Activated CD4-positive, alpha-beta memory T cell treated with anti-CD3 and anti-CD28 coated beads, Interleukin-2, amount 10 ng/mL, durations not matched to agents 7 days and 5 days (primary cell): ENCODE results near the gene AP5B1. TPM values are rescaled to one million over a fixed set of nuclear protein-coding genes. Genes with fewer than 3 reads are reported as not detected.
A peak's percentile ranks its signal among the peaks of the same experiment; 100 is the strongest.

Experiments used
- CTCF ChIA-PET: fragments of 350-600 bp; sonication (Branson Sonifier 250); formaldehyde crosslinking; loops from one replicate; lab custom pipeline; 2021; ENCODE audit warnings: antibody characterized with exemption, inconsistent platforms; lab: Charles Lee
- POLR2A ChIA-PET: fragments of 350-600 bp; sonication (Branson Sonifier 250); formaldehyde crosslinking; loops from one replicate; lab custom pipeline; 2021; ENCODE audit warnings: antibody characterized with exemption; lab: Charles Lee
- DNase-seq: peaks from one replicate; pipeline ENCODE4 v3.0.0-alpha.2; 2020
- H3K27ac Mint-ChIP-seq: one replicate; pipeline ENCODE4 v1.8.0; 2021; ENCODE audit warnings: mild to moderate bottlenecking, mixed read lengths
- H3K27me3 Mint-ChIP-seq: one replicate; pipeline ENCODE4 v1.8.0; 2021; ENCODE audit warnings: mixed read lengths
- H3K36me3 Mint-ChIP-seq: one replicate; pipeline ENCODE4 v1.8.0; 2021; ENCODE audit warnings: low read depth, mixed read lengths
- H3K4me1 Mint-ChIP-seq: one replicate; pipeline ENCODE4 v1.8.0; 2021; ENCODE audit warnings: mixed read lengths
- H3K4me3 Mint-ChIP-seq: one replicate; pipeline ENCODE4 v1.8.0; 2021; ENCODE audit warnings: mild to moderate bottlenecking, mixed read lengths
- H3K9me3 Mint-ChIP-seq: one replicate; pipeline ENCODE4 v1.8.0; 2021; ENCODE audit warnings: mixed read lengths
- total RNA-seq, 2 experiments: library from RNA; stranded (reverse); gene quantifications; one replicate each; pipeline ENCODE4 v1.2.3, GENCODE V29; 2021

The AP5B1 gene, protein sequence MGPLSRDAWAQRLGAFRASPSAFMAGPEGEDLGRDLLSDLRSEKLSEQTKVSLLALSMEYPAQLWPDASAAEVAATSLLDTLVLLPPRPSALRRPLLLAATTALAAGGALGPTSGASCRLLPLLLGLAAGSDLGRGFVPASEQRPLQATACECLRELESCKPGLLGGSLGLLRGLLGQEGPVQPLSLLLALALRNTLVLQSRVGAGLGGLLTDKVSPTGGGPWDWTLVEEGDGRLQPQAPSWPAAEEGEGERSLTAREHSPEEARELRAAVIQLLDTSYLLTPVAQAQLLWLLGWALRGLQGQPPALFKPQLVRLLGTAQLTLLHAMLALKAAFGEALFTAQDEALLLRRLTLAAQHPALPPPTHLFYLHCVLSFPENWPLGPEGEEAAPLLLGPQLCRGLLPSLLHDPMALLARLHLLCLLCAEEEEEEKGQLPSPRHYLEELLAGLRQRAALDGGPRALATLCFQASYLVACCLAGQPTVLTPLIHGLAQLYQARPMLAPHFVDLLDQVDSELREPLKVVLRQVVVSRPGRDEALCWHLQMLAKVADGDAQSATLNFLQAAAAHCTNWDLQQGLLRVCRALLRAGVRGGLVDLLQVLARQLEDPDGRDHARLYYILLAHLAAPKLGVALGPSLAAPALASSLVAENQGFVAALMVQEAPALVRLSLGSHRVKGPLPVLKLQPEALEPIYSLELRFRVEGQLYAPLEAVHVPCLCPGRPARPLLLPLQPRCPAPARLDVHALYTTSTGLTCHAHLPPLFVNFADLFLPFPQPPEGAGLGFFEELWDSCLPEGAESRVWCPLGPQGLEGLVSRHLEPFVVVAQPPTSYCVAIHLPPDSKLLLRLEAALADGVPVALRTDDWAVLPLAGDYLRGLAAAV
- 10 to 100 TPM; 21.2 to 21.5 TPM for total RNA-seq

DNA sequence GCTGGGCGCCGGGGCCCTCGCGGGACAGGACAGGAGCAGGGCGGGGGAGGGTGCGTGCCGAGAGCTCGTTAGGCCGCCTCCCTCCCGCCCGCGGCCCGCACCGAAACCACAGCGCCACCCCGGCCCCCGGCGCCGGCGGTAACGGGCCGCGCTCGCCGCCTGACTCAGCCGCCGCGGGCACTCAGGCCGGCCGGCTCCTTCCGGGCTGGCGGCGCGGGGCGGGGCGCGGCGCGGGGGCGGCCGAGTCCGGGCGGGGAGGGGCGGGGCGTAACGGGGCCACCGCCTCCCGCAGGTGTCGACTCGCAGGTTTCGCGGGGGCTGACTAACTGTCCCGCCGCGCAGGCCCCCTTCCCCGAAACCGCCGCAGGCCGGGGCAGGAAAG, at the start of gene AP5B1:
TSS of gene AP5B1 (minus strand) at position 207 of the 382 bp plus-strand sequence. CDS start 385 bp downstream, outside the sequence.
- POLR2A ChIA-PET: interaction anchor here (1.0 to 5.3 kb wide), 20 partner anchors 10 to 283 kb away, joined by 3 to 32 read pairs (median 6); partner anchors contain the start of genes CCDC85B, CFL1, KAT5 and MUS81
- H3K4me1 Mint-ChIP-seq: peaks cover 31% of the 10 kb centered on the region

DNA sequence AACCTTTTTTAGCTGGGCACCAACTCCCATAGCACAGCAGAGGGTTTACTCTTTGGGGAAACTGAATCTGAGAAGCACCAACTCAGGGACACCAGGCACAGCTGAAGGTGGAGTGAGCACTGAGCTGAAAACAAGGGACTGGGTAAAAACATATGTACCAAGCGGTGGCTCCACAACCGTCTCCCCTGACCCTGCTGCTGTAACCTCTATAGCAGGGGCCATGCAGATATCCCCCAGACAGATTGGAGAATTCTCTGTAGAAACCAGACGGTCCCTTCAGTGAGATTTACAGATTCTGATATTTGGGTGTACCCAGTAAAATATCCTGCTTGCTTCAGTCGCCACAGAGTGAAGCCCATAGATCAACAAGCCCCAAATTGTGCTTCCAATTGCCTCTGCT, 48.7 kb upstream of the AP5B1 start:
- Mint-ChIP-seq H3K9me3 (no peaks in the 10 kb centered on the region), H3K36me3 (peaks cover 6% of the 10 kb centered on the region), H3K4me1 (peaks cover 31% of the 10 kb centered on the region), H3K27me3 (peaks cover 26% of the 10 kb centered on the region), H3K27ac (no peak overlapping the region), H3K4me3 (no peak overlapping the region)
- ChIA-PET CTCF (interaction anchor here (0.7 to 1.4 kb wide), 3 partner anchors 22 to 212 kb away, joined by 3 to 5 read pairs (median 4); no protein-coding TSS in a partner anchor), POLR2A (interaction anchor here (2.0 kb wide), 1 partner anchor 117 kb away, joined by 5 read pairs; the partner anchor contains the start of gene KAT5)
- no peak for DNase-seq

More for the DNA sequence above, at the start of gene AP5B1:
- CTCF ChIA-PET: interaction anchor here (0.7 to 5.3 kb wide), 24 partner anchors 10 to 191 kb away, joined by 3 to 126 read pairs (median 16); partner anchors contain the start of genes CCDC85B, CFL1, FIBP and KAT5
- Mint-ChIP-seq H3K4me3 (peak within 1 kb of the TSS; percentile 86), H3K9me3 (no peaks in the 10 kb centered on the region), H3K27ac (peak within 1 kb of the TSS; percentile 74), H3K36me3 (peaks cover 16% of the 10 kb centered on the region), H3K27me3 (peaks cover 24% of the 10 kb centered on the region)
- DNase-seq: peak; percentile 76

DNA sequence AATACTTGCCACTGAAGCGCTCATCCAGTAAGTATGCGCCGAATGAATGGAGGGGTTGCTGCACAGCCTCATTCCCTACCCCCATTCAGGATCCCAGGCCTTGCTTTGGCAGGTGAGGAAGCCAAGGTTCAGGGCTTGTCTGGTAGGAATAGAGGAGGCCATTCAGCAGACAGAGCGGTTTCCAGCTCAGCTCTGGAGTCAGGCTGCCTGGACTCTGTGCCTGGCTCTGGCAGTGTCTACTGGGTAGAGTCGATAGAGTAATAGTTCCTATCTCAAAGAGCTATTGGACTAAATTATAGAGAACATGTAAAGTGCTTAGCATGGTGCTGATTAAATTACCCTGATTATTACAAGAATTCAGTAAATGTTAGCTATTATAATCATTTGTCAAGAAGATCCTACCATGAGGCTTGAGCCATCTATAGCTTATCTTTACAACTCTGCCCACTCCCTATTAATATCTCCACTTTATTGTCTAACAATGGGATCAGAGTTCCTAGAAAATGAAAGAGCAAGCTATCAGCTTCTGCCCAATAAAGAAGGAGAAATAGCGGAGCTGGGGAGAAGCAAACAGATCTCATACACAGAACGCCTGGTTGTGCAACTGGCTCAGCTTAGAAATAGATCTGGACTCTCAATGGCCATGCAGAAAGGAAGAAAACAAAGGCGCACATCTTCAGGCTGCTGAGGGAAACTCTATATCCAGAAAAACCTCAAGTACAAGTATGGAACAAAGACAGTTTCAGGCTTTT, 46.4 kb upstream of the AP5B1 start:
- ChIA-PET CTCF (interaction anchor here (0.5 to 2.8 kb wide), 5 partner anchors 9 to 219 kb away, joined by 3 to 17 read pairs (median 4); partner anchors contain the start of gene AP5B1), POLR2A (interaction anchor here (1.0 to 1.7 kb wide), 5 partner anchors 23 to 51 kb away, joined by 3 read pairs; partner anchors contain the start of gene CFL1)
- H3K9me3 Mint-ChIP-seq: no peaks in the 10 kb centered on the region
- no peaks in the 10 kb centered on the region for H3K36me3 Mint-ChIP-seq
- no peak overlapping the region for H3K4me3 Mint-ChIP-seq
- H3K4me1 Mint-ChIP-seq: peaks cover 25% of the 10 kb centered on the region
- no peak for DNase-seq
- H3K27ac Mint-ChIP-seq: no peak overlapping the region
- peaks cover 17% of the 10 kb centered on the region for H3K27me3 Mint-ChIP-seq

DNA sequence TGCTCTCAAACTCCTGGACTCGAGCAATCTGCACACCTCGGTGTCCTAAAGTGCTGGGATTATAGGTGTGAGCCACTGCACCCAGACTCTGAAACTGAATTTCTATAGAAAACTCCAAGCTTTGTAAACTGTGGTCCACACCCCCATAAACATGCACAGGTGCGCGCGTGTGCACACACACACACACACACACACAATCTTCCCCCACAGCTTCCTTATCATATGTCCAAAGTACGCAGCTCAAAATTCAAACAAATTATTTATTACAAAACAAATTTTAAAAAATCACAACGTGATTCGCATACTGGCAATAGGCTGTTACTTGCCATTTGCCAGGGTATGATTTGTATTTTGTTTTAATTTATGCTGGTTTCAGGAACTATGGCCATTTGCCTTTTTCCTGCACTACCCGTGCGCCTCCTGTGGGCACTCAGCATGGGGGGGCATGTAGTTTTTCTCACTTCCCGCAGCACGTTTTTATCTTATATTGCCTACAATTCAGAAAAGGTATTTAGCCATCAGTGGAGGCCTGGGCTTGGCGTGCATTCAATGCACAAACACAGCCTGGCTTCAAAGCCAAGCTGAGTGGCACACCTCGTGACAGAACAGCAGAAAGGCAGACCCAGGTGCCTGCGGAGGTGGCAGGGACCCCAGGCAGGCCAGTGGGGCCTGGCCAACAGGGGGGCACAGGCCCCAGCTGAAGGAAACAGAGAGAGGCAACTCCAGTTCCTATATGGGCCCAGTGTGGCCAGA, 42.2 kb upstream of the AP5B1 start:
- no peak overlapping the region for H3K27ac Mint-ChIP-seq
- ChIA-PET POLR2A (no interaction called here), CTCF (interaction anchor here (0.6 to 9.4 kb wide), 3 partner anchors 37 to 111 kb away, joined by 3 to 126 read pairs (median 4); partner anchors contain the start of genes AP5B1 and KAT5)
- no peaks in the 10 kb centered on the region for H3K9me3 Mint-ChIP-seq
- DNase-seq: no peak
- H3K36me3 Mint-ChIP-seq: no peaks in the 10 kb centered on the region
- no peaks in the 10 kb centered on the region for H3K27me3 Mint-ChIP-seq
- peaks cover 12% of the 10 kb centered on the region for H3K4me1 Mint-ChIP-seq
- no peak overlapping the region for H3K4me3 Mint-ChIP-seq

DNA sequence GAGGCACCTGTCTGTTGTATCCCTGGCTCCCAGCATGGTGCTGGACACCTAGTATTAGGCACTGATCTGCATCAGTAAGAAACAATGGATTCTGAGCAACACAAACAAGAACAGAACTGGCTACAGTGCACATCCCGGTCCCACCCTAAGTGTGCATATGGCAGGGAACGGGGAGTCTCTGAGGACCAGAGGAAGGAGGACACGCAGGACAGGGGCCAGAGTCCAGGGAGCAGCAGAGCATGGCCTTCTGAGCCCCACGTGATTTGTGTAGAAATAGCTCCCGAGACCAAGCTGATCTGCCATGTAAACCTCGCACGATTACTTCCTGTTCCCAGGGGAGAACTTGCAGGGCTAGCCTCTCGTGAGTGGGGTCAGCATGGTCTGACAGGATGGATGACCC, 40.3 kb upstream of the AP5B1 start:
- no peak overlapping the region for H3K27ac Mint-ChIP-seq
- H3K9me3 Mint-ChIP-seq: no peaks in the 10 kb centered on the region
- H3K4me1 Mint-ChIP-seq: peaks cover 17% of the 10 kb centered on the region
- no peak overlapping the region for H3K4me3 Mint-ChIP-seq
- ChIA-PET POLR2A (interaction anchor here (1.1 kb wide), 1 partner anchor 12 kb away, joined by 3 read pairs; no protein-coding TSS in a partner anchor), CTCF (interaction anchor here (9.4 kb wide), 1 partner anchor 43 kb away, joined by 126 read pairs; the partner anchor contains the start of gene AP5B1)
- peaks cover 5% of the 10 kb centered on the region for H3K27me3 Mint-ChIP-seq
- no peak for DNase-seq
- peaks cover 4% of the 10 kb centered on the region for H3K36me3 Mint-ChIP-seq

DNA sequence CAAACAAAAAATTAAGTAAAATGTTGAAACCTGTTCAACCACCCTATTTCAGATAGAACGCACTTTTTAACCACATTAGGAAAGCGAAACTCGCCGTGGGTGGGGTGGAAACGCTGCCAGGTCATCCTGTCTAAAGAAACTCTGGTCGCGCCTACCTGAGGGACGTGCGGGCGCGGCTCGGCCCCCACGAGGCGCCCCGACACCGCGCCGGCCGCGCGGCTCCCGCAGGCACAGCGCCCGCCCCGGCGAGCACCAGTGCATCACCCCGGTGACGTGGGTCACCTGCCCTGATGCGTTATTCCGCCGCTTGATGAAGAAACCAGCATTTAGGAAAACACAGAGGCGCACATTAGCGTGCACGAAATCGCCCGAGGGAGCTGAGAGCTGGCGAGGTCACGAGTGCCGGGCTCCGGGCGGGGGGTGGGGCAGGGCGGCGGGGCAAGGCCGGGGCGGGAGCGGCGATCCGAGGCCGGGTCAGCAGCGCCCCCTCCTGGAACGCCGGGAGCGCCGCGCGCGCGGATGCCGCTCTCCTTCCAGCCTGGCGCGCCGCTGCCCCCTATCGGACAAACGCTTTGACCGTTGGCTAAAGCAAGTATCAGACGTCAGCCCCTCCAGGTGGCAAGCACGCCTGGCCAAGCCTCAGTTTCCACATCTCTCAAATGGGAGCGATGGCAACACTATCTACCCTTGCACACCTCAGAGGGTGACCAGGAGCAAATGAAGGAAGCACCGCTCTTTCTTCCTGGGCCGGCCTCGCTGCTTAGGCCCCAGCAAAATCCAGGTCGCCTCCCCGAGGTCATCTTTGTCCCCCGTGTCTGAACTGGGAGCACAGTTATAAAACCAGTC, 37.3 kb upstream of the AP5B1 start:
- Mint-ChIP-seq H3K4me3 (peak overlapping the region; percentile 74), H3K36me3 (peaks cover 4% of the 10 kb centered on the region), H3K9me3 (no peaks in the 10 kb centered on the region), H3K27me3 (peaks cover 17% of the 10 kb centered on the region), H3K27ac (peak overlapping the region; percentile 65), H3K4me1 (peaks cover 17% of the 10 kb centered on the region)
- ChIA-PET POLR2A (interaction anchor here (0.8 to 4.2 kb wide), 6 partner anchors 33 to 107 kb away, joined by 3 to 31 read pairs (median 4); partner anchors contain the start of gene AP5B1), CTCF (interaction anchor here (0.8 to 9.4 kb wide), 29 partner anchors 9 to 278 kb away, joined by 3 to 126 read pairs (median 4); partner anchors contain the start of genes AP5B1, CCDC85B, KAT5 and MUS81)
- peak; percentile 94 for DNase-seq

DNA sequence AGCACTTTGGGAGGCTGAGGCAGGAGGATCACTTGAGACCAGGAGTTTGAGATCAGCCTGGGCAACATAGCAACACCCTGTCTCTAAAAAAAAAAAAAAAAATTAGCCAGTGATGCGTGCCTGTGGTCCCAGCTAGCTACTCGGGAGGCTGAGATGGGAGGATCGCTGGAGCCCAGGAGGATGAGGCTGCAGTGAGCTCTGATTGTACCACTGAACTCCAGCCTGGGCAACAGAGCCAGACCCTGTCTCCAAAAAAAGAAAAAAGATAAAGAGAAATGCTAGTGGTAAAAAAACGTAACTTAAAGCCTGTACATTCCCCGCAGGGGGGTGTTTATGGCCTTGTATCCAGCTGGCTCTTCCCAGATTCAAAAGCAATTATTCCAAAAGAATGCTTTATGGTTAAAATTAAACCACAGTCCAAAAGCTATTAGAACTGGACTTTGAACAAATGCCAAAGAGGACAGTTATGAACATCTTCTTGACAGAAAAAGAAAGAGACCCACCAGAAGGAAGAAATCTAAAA, 36.6 kb upstream of the AP5B1 start:
- Mint-ChIP-seq H3K4me3 (peak overlapping the region; percentile 74), H3K9me3 (no peaks in the 10 kb centered on the region), H3K4me1 (peaks cover 17% of the 10 kb centered on the region), H3K27ac (peak overlapping the region; percentile 65), H3K36me3 (peaks cover 4% of the 10 kb centered on the region), H3K27me3 (peaks cover 18% of the 10 kb centered on the region)
- POLR2A ChIA-PET: interaction anchor here (1.1 to 4.2 kb wide), 6 partner anchors 32 to 98 kb away, joined by 3 to 31 read pairs (median 5); partner anchors contain the start of gene AP5B1
- no peak for DNase-seq
- CTCF ChIA-PET: interaction anchor here (0.9 to 9.4 kb wide), 20 partner anchors 9 to 277 kb away, joined by 3 to 126 read pairs (median 5); partner anchors contain the start of genes AP5B1, KAT5, MUS81 and RNASEH2C

DNA sequence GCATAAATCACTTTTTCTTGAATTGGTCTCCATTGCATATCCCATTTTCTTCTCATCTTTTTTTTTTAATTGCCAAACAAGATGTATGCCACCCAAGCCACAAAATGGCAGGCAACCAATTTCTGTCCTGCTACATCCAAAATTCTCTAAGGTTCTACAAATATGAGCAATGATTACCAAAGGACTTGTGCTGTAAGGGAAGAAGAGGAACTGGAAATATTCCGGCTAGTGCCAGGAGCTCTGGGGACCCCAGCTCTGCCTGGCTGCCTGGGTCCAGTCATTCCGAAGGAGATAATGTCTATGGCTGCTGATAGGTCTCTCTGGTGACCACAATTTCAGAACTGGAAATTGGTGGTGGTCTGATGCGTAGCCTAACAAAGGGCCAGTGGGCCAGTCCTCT, 35.9 kb upstream of the AP5B1 start:
- POLR2A ChIA-PET: interaction anchor here (1.2 to 4.2 kb wide), 5 partner anchors 32 to 105 kb away, joined by 5 to 31 read pairs (median 6); partner anchors contain the start of genes AP5B1 and KAT5
- H3K4me3 Mint-ChIP-seq: no peak overlapping the region

DNA sequence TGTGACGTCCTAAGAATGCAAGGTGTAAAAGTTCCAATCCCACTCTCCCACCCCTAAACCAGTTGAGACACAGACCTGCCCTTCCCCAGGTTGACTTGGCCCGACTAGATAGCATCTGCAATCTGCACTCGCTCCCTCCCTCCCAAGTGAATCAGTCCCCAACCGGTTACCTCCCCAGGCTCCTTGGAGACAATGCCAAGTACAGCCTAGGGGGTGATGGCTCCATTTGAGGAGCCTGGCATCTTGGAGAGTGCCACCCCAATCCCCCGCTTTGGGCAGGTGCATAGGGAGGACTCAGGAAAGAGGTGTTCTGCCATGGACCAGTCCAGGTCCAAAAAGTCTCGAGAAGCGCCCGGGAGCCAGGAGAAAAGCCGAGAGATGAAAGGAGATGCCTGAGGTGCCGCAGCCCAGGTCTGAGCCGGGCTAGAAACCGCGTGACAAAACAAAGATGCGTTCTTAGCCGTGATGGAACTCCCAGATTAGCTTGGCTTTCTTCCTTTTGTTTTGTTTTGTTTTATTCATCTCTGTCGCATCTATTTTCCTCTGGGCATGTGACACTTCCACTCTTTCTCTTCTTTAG, 34.3 kb upstream of the AP5B1 start:
- no peaks in the 10 kb centered on the region for H3K9me3 Mint-ChIP-seq
- no peak overlapping the region for H3K4me3 Mint-ChIP-seq
- no peak overlapping the region for H3K27ac Mint-ChIP-seq
- peaks cover 26% of the 10 kb centered on the region for H3K27me3 Mint-ChIP-seq
- peaks cover 4% of the 10 kb centered on the region for H3K36me3 Mint-ChIP-seq
- no peak for DNase-seq
- H3K4me1 Mint-ChIP-seq: peaks cover 17% of the 10 kb centered on the region
- ChIA-PET CTCF (interaction anchor here (1.6 to 9.4 kb wide), 3 partner anchors 27 to 103 kb away, joined by 5 to 126 read pairs (median 46); partner anchors contain the start of genes AP5B1 and KAT5), POLR2A (interaction anchor here (2.0 kb wide), 1 partner anchor 103 kb away, joined by 12 read pairs; the partner anchor contains the start of gene KAT5)

More for the DNA sequence above, 35.9 kb upstream of the AP5B1 start:
- Mint-ChIP-seq H3K36me3 (peaks cover 4% of the 10 kb centered on the region), H3K27me3 (peaks cover 20% of the 10 kb centered on the region), H3K27ac (no peak overlapping the region), H3K4me1 (peaks cover 17% of the 10 kb centered on the region), H3K9me3 (no peaks in the 10 kb centered on the region)
- CTCF ChIA-PET: interaction anchor here (1.1 to 9.4 kb wide), 14 partner anchors 8 to 148 kb away, joined by 3 to 126 read pairs (median 7); partner anchors contain the start of genes AP5B1, KAT5, MUS81 and RNASEH2C
- no peak for DNase-seq
